ENCODE results near the gene GTF3C1.
"Not testable (repeated sequence)": the region's sequence is repeated elsewhere in the genome, so short reads cannot be mapped to it uniquely, and the experiment has no call there.

The GTF3C1 gene

GRCh38 chr16:27436065-27436464 is 113.6 kb downstream of the GTF3C1 start:
- H3K27ac Mint-ChIP-seq, result peak overlapping the region; percentile 6
- no peak for DNase-seq (ENCODE audit: low spot score)
- H3K9me3 Mint-ChIP-seq, result no peaks in the 10 kb centered on the region
- H3K27me3 Mint-ChIP-seq (ENCODE audit: low read depth), result no peaks in the 10 kb centered on the region
- peaks cover 11% of the 10 kb centered on the region for H3K4me1 Mint-ChIP-seq (ENCODE audit: low read depth)
- H3K4me3 Mint-ChIP-seq, result no peak overlapping the region
- H3K36me3 Mint-ChIP-seq (ENCODE audit: low read depth), result peaks cover 57% of the 10 kb centered on the region

DNA sequence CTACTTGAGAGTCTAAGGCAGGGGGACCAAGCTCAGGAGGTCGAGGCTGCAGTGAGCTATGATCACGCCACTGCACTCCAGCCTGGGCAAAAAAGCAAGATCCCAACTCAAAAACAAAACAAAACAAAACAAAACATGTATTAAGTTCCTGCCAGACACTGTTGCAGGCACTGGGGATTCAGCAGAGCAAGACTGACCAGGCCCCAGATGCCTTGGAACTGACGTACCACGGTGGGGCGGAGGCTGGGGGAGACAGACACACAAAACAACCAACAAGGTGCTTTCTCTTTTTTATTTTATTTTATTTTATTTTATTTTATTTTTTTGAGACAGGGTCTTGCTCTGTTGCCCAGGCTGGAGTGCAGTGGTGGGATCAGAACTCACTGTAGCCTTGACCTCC is 114.6 kb downstream of the GTF3C1 start:
- H3K4me3 Mint-ChIP-seq; DNase-seq (ENCODE audit: low spot score): not testable (repeated sequence)

GRCh38 chr16:27434141-27435051 is 115.3 kb downstream of the GTF3C1 start:
- H3K27me3 Mint-ChIP-seq (ENCODE audit: low read depth), result no peaks in the 10 kb centered on the region
- peaks cover 13% of the 10 kb centered on the region for H3K4me1 Mint-ChIP-seq (ENCODE audit: low read depth)
- DNase-seq (ENCODE audit: low spot score), result no peak
- no peak overlapping the region for H3K4me3 Mint-ChIP-seq
- H3K9me3 Mint-ChIP-seq, result no peaks in the 10 kb centered on the region
- H3K36me3 Mint-ChIP-seq (ENCODE audit: low read depth), result peaks cover 56% of the 10 kb centered on the region
- no peak overlapping the region for H3K27ac Mint-ChIP-seq

More for the DNA sequence above, 114.6 kb downstream of the GTF3C1 start:
- not testable (repeated sequence) for H3K27ac Mint-ChIP-seq; H3K9me3 Mint-ChIP-seq; H3K27me3 Mint-ChIP-seq (ENCODE audit: low read depth)
- Mint-ChIP-seq H3K4me1 (ENCODE audit: low read depth) (peaks cover 12% of the 10 kb centered on the region), H3K36me3 (ENCODE audit: low read depth) (peaks cover 57% of the 10 kb centered on the region)

GRCh38 chr16:27433636-27434035 is 116.1 kb downstream of the GTF3C1 start:
- no peaks in the 10 kb centered on the region for H3K9me3 Mint-ChIP-seq
- peaks cover 52% of the 10 kb centered on the region for H3K36me3 Mint-ChIP-seq (ENCODE audit: low read depth)
- H3K27me3 Mint-ChIP-seq (ENCODE audit: low read depth), result no peaks in the 10 kb centered on the region

GRCh38 chr16:27433191-27433590 is 116.5 kb downstream of the GTF3C1 start:
- H3K4me3 Mint-ChIP-seq; H3K9me3 Mint-ChIP-seq; H3K27me3 Mint-ChIP-seq (ENCODE audit: low read depth); DNase-seq (ENCODE audit: low spot score): not testable (repeated sequence)
- Mint-ChIP-seq H3K27ac (peak overlapping the region; percentile 42), H3K36me3 (ENCODE audit: low read depth) (peaks cover 52% of the 10 kb centered on the region), H3K4me1 (ENCODE audit: low read depth) (peaks cover 18% of the 10 kb centered on the region)

More at GRCh38 chr16:27433636-27434035, 116.1 kb downstream of the GTF3C1 start:
- H3K4me3 Mint-ChIP-seq, result no peak overlapping the region
- no peak for DNase-seq (ENCODE audit: low spot score)
- H3K4me1 Mint-ChIP-seq (ENCODE audit: low read depth), result peaks cover 16% of the 10 kb centered on the region
- no peak overlapping the region for H3K27ac Mint-ChIP-seq

DNA sequence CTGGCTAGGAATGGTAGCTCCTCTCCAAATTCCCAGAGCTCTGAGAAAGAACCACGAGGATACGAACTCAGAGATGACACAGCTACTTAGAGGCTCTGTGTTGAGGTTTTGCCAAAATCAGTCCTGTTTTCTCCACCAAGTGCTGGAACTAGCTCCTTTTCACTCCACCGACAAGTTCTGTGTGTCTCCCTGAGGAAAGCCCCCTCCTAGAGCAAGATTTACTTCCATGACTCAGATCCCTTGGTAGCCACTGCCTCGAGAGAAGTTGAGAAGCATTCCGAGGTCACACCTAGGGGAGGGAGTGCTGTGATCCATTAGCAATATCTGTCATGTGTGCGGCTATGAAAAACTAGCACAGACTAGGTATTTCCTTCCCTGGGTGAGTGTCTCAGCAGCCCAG is 117.2 kb downstream of the GTF3C1 start:
- peaks cover 22% of the 10 kb centered on the region for H3K4me1 Mint-ChIP-seq (ENCODE audit: low read depth)
- peak overlapping the region; percentile 51 for H3K27ac Mint-ChIP-seq
- no peak for DNase-seq (ENCODE audit: low spot score)
- H3K4me3 Mint-ChIP-seq, result no peak overlapping the region
- H3K36me3 Mint-ChIP-seq (ENCODE audit: low read depth), result peaks cover 49% of the 10 kb centered on the region
- no peaks in the 10 kb centered on the region for H3K9me3 Mint-ChIP-seq
- no peaks in the 10 kb centered on the region for H3K27me3 Mint-ChIP-seq (ENCODE audit: low read depth)

GRCh38 chr16:27431773-27432532 is 117.8 kb downstream of the GTF3C1 start:
- Mint-ChIP-seq H3K27ac (no peak overlapping the region), H3K9me3 (no peaks in the 10 kb centered on the region), H3K4me3 (no peak overlapping the region), H3K36me3 (ENCODE audit: low read depth) (peaks cover 47% of the 10 kb centered on the region), H3K27me3 (ENCODE audit: low read depth) (no peaks in the 10 kb centered on the region), H3K4me1 (ENCODE audit: low read depth) (peaks cover 28% of the 10 kb centered on the region)
- DNase-seq (ENCODE audit: low spot score), result no peak

DNA sequence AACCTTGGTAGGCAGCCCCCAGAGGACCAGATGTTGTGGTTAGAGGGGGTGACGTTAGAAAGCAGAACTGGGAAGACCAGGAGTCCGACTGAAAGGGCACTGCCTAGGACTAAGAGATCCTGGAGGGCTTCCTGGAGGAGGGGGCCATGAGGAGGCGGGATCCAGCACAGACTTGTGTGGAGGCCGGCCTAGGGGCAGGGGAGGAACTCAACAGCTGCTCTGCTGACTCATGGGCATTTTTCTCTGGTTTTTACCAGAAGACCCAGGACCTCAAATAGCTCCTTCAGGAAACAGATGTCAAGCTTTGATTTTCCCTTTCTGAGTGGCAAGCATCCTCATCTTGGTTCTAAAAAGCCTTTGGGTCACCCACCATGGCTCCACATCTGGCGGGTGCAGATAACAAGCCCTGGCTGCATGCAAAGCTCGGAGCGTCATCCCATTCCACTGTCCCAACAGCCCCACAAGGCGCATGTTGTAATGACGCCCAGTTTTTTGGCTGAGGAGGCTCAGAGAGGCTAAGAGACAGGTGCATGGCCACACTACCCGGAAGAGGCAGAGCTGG is 118.7 kb downstream of the GTF3C1 start:
- Mint-ChIP-seq H3K4me3 (no peak overlapping the region), H3K27me3 (ENCODE audit: low read depth) (no peaks in the 10 kb centered on the region), H3K27ac (no peak overlapping the region), H3K4me1 (ENCODE audit: low read depth) (peaks cover 38% of the 10 kb centered on the region), H3K36me3 (ENCODE audit: low read depth) (peaks cover 47% of the 10 kb centered on the region), H3K9me3 (no peaks in the 10 kb centered on the region)
- DNase-seq (ENCODE audit: low spot score), result no peak

GRCh38 chr16:27430512-27430911 is 119.2 kb downstream of the GTF3C1 start:
- Mint-ChIP-seq H3K27ac (no peak overlapping the region), H3K4me3 (no peak overlapping the region), H3K27me3 (ENCODE audit: low read depth) (no peaks in the 10 kb centered on the region), H3K4me1 (ENCODE audit: low read depth) (peaks cover 41% of the 10 kb centered on the region), H3K9me3 (no peaks in the 10 kb centered on the region), H3K36me3 (ENCODE audit: low read depth) (peaks cover 48% of the 10 kb centered on the region)
- DNase-seq (ENCODE audit: low spot score), result no peak

DNA sequence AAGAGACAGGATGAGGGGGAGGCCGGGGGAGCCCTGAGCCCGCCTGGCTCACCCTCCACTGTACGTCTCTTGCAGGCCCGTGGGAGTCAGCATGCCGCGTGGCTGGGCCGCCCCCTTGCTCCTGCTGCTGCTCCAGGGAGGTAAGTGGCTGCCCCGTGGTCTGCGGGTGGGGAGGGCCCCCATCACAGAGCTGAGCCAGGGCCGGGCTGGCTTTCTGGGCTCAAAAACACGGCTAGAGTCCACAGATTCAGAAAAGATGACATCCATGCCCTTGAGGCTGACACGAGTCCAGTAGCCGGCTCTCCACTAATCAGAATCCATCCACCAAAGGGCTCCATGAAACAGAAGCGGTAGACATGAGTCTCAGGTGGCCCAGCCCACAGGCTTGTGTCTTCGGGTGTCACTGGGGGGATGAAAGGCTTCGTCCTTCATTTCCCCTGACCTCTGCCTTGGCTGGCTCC is 119.7 kb downstream of the GTF3C1 start:
- Mint-ChIP-seq H3K4me3 (no peak overlapping the region), H3K27ac (no peak overlapping the region), H3K9me3 (no peaks in the 10 kb centered on the region), H3K4me1 (ENCODE audit: low read depth) (peaks cover 43% of the 10 kb centered on the region), H3K27me3 (ENCODE audit: low read depth) (no peaks in the 10 kb centered on the region), H3K36me3 (ENCODE audit: low read depth) (peaks cover 48% of the 10 kb centered on the region)
- DNase-seq (ENCODE audit: low spot score), result no peak

- Mint-ChIP-seq H3K4me1 (ENCODE audit: low read depth) (peaks cover 47% of the 10 kb centered on the region), H3K27ac (peak overlapping the region; percentile 16), H3K27me3 (ENCODE audit: low read depth) (no peaks in the 10 kb centered on the region), H3K9me3 (no peaks in the 10 kb centered on the region), H3K36me3 (ENCODE audit: low read depth) (peaks cover 50% of the 10 kb centered on the region), H3K4me3 (no peak overlapping the region)
- no peak for DNase-seq (ENCODE audit: low spot score)
These were observed 120.3 kb downstream of the GTF3C1 start for GRCh38 chr16:27429330-27429871.

DNA sequence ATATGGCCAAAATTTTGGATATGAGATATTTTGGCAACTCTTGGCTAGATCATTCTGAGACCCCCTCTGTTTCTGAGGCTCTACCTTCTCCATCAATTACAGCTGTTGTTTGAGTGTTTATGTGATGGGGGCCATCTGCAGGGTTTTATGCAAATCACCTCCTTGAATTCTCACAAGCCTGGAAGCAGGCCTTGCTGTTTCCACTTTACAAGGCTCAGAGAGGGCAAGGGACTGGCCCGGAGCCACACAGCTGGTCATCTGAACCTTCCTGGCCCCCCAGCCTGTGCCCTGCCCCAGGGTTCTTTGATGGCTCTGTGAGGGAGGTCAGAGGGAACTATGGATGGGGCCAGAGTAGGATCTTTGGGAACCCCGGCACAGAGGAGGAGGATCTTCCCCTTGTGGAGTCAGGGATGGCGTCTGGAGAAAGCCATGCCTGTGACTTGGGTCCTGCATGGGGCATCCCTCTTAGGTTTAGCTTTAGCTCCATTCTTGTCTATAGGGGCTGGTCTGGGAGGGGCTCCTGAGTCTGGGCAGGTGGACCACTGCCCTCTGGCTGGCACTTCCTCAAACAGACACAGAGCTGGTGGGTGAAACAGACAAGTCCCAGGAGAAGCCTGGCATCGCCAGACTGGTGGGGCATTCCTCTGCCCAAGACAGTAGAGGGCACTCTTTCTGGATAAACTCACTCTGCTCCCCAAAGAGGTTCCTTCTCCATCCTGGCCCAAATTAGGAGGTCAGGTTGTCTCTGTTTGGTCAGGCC is 121.5 kb downstream of the GTF3C1 start:
- Mint-ChIP-seq H3K4me3 (no peak overlapping the region), H3K27me3 (ENCODE audit: low read depth) (no peaks in the 10 kb centered on the region), H3K27ac (peak overlapping the region; percentile 49), H3K36me3 (ENCODE audit: low read depth) (peaks cover 61% of the 10 kb centered on the region), H3K9me3 (no peaks in the 10 kb centered on the region), H3K4me1 (ENCODE audit: low read depth) (peaks cover 47% of the 10 kb centered on the region)
- DNase-seq (ENCODE audit: low spot score), result no peak

DNA sequence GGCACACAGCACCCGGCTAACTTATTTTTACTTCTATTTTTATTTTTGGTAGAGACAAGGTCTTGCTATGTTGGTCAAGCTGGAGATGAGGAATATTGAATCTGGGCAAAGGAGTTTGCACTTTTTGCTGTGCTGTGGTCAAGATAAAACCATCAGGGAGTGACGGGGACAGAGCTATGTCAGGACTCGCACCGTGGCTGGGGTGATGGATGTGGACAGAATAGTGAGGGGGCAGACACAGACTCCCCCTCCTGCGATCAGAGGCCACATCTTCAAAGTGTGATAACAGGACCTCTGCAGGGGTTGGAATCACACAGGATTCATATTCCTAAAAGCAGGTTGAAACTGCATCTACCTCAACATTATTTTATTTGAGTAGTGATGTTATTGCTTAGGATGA is 122.2 kb downstream of the GTF3C1 start:
- peak overlapping the region; percentile 58 for H3K4me3 Mint-ChIP-seq
- H3K9me3 Mint-ChIP-seq, result peaks cover 2% of the 10 kb centered on the region
- H3K4me1 Mint-ChIP-seq (ENCODE audit: low read depth), result peaks cover 42% of the 10 kb centered on the region
- no peaks in the 10 kb centered on the region for H3K27me3 Mint-ChIP-seq (ENCODE audit: low read depth)
- DNase-seq (ENCODE audit: low spot score), result no peak
- peak overlapping the region; percentile 65 for H3K27ac Mint-ChIP-seq
- peaks cover 60% of the 10 kb centered on the region for H3K36me3 Mint-ChIP-seq (ENCODE audit: low read depth)
